GM12891 (cell line): ENCODE measurements around the gene TNFRSF8.

Source experiments
- PAX5 ChIP-seq: IDR thresholded peaks from 2 replicates; pipeline ENCODE4 v1.6.1; 2011; ENCODE audit warnings: low read length, moderate library complexity, mild to moderate bottlenecking; ENCODE audit not compliant: insufficient read depth, severe bottlenecking
- POLR2A ChIP-seq: IDR thresholded peaks from 2 replicates; pipeline ENCODE4 v1.6.1; 2011; ENCODE audit warnings: low read depth, low read length, control low read depth
- POLR2AphosphoS5 ChIP-seq: IDR thresholded peaks from 2 replicates; pipeline ENCODE4 v1.6.1; 2011; ENCODE audit warnings: low read depth, low read length, control low read depth
- SPI1 ChIP-seq: IDR thresholded peaks from 2 replicates; pipeline ENCODE4 v1.6.1; 2011; ENCODE audit warnings: low read depth, low read length, control low read depth
- TAF1 ChIP-seq: IDR thresholded peaks from 2 replicates; pipeline ENCODE4 v1.6.1; 2011; ENCODE audit warnings: low read depth, low read length, control low read depth

- TF ChIP-seq POLR2AphosphoS5, result peak; percentile 42; the same call in 1 of the 2 replicates
- TF ChIP-seq POLR2A, result no peak; the same call in none of the 2 replicates
- no peak for TF ChIP-seq SPI1
- TF ChIP-seq PAX5, result no peak
- no peak for TF ChIP-seq TAF1
Observed at GRCh38 chr1:12150456-12151200, 87.5 kb downstream of the TNFRSF8 start.
